Stimulated activated CD4-positive, alpha-beta T cell treated with anti-CD3 and anti-CD28 coated beads, TNF-alpha, amount 100 ng/mL, for 4 hours (primary cell): Measurements from ENCODE around the gene DHODH.
"Not testable (repeated sequence)": the region's sequence is repeated elsewhere in the genome, so short reads cannot be mapped to it uniquely, and the experiment has no call there.

Experiments used
- DNase-seq, 3 experiments: peaks; one replicate each; pipeline ENCODE4 v3.0.0-alpha.2; 2020; ENCODE audit warnings: low read depth in 3 of 3

Gene DHODH

GRCh38 chr16:72054254-72054847 is 45.8 kb downstream of the DHODH start, which contains the start of gene HP:
Gene HP, plus strand, starts transcription at chr16:72054505. Its CDS starts 148 bp downstream, at chr16:72054653.
- DNase-seq, result not testable (repeated sequence)

GRCh38 chr16:72055911-72056310 is 47.4 kb downstream of the DHODH start:
- no peak for DNase-seq

GRCh38 chr16:72057313-72057712 is 48.8 kb downstream of the DHODH start:
- not testable (repeated sequence) for DNase-seq

- DNase-seq, result not testable (repeated sequence)
Observed at GRCh38 chr16:72059060-72059459, 50.5 kb downstream of the DHODH start.

- no peak for DNase-seq
Observed at GRCh38 chr16:72060405-72060804, 51.9 kb downstream of the DHODH start.

- no peak for DNase-seq
Observed at GRCh38 chr16:72061564-72061963, 53.0 kb downstream of the DHODH start.

- no peak for DNase-seq
Observed at GRCh38 chr16:72064361-72064894, 55.9 kb downstream of the DHODH start.

GRCh38 chr16:72066747-72067146 is 58.2 kb downstream of the DHODH start:
- DNase-seq, result no peak

- no peak for DNase-seq
Observed at GRCh38 chr16:72068930-72069329, 60.4 kb downstream of the DHODH start.

GRCh38 chr16:72072514-72073342 is 64.2 kb downstream of the DHODH start:
- no peak for DNase-seq

- no peak for DNase-seq
Observed at GRCh38 chr16:72073560-72074230, 65.2 kb downstream of the DHODH start.

GRCh38 chr16:72075067-72075466 is 66.5 kb downstream of the DHODH start:
- not testable (repeated sequence) for DNase-seq
